GM12864 (cell line): ENCODE measurements around the gene RBM6.
"Not testable (repeated sequence)": the region's sequence is repeated elsewhere in the genome, so short reads cannot be mapped to it uniquely, and the experiment has no call there.

Source experiments
- DNase-seq: peaks from one replicate; pipeline ENCODE4 v3.0.0-alpha.2; 2011; ENCODE audit warnings: low read depth
- H3K4me3 ChIP-seq: 2 replicates; pipeline ENCODE4 v1.5.1; 2011; ENCODE audit warnings: mild to moderate bottlenecking, low read depth, low read length, control low read depth
- CTCF ChIP-seq: IDR thresholded peaks from 2 replicates; pipeline ENCODE4 v1.5.1; 2011; ENCODE audit warnings: low read depth, mild to moderate bottlenecking, moderate library complexity, low read length, control low read depth, inconsistent platforms; ENCODE audit errors: missing control alignments

The RBM6 gene

GRCh38 chr3:50003216-50003615 lies 63.3 kb downstream of the RBM6 start:
- no peak for TF ChIP-seq CTCF
- DNase-seq: no peak
- no peak overlapping the region for H3K4me3 ChIP-seq

DNA sequence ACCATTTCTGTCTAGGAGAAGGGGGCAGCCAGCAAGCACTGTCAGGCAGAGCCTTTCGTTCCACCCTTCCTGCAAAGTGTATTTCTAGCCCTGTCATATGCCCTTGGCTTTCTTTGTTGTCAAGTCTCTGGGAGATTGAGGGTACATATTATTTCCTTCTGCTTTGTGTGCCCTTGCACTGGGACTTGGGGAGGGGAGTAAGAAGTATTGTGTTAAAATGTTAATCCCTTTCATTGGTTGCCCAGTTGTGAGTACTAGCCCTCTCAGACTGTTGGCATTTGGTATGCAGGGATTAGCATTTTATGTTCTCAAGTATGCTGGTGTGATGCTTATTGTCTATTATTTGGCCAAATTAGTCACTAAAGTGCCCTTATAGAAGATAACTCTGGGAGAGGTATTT lies 63.9 kb downstream of the RBM6 start:
- no peak overlapping the region for H3K4me3 ChIP-seq
- no peak for TF ChIP-seq CTCF
- DNase-seq: no peak

DNA sequence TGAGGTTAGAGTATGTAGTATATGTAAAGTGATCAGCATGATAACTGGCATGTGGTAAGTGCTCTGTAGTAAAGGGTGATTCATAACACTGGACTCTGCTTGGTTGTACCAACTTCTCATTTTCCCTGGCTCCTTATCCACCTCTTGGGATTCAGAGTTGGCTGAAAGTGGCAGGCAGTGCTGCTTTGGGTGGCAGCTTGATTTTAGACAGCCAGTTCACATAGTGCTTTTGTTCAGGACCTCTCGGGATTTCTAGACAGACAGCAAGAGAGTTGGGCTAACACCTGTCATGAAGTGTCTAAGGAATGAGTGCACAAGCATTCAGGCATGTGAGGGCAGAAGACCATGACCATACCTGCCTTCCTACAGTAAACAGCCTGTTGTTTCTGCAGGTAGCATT lies 69.0 kb downstream of the RBM6 start:
- H3K4me3 ChIP-seq: no peak overlapping the region
- DNase-seq: no peak
- no peak for TF ChIP-seq CTCF

DNA sequence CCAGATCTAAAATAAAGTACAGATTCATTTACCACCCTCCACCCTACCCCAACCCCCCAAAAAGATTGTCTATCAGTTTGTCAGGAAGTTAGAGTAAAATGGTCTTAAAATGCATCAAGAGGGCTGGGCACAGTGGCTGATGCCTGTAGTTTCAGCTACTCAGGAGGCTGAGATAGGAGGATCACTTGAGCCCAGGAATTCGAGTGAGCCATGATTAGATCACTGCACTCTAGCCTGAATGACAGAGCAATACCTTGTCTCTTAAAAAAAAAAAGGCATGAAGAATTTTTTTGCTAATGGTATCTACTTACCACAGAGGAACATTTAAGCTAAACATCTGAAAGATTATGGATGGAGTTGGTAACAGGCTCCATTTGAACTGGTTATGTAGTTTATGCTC lies 71.0 kb downstream of the RBM6 start:
- TF ChIP-seq CTCF: no peak
- no peak for DNase-seq
- H3K4me3 ChIP-seq: no peak overlapping the region

DNA sequence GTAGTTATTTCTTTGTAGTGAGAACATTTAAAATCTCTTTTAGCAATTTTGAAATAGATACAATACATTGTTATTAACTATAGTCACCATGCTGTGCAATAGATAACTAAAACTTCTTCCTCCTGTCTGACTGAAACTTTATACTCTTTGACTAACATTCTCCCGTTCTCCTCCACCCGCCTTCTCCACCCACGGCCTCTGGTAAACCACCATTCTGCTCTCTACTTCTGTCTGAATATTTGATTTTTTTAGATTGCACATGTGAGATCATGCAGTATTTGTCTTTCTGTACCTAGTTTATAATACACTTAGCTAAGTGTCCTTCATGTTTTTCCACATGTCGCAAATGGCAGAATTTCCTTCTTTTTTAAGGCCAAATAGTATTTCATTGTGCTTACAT lies 76.0 kb downstream of the RBM6 start:
- no peak for TF ChIP-seq CTCF
- DNase-seq: no peak
- no peak overlapping the region for H3K4me3 ChIP-seq

DNA sequence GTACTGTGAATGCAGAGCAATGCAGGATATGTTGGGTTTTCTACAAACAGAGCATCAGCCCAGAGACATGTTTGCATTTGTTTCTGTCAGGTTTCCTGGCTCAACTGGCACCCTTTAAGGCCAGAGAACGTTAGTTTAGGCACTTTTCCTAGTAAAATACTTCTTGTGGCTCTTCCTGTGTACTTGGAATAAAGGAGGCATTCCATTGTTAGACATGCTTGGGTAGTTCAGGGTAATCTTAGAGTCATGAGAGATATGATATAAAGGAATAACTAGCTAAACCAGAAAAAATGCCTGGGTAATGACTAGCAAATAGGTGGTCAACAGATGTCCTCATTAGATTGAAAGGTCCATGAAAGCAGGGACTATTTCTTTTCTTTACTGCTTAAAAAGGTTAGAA lies 88.4 kb downstream of the RBM6 start:
- H3K4me3 ChIP-seq: no peak overlapping the region
- no peak for TF ChIP-seq CTCF
- DNase-seq: no peak

DNA sequence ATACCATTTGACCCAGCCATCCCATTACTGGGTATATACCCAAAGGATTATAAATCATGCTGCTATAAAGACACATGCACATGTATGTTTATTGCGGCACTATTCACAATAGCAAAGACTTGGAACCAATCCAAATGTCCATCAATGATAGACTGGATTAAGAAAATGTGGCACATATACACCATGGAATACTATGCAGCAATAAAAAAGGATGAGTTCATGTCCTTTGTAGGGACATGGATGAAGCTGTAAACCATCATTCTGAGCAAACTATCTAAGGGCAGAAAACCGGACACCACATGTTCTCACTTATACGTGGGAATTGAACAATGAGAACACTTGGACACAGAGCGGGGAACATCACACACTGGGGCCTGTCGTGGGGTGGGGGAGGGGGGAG lies 91.3 kb downstream of the RBM6 start:
- not testable (repeated sequence) for DNase-seq, H3K4me3 ChIP-seq

DNA sequence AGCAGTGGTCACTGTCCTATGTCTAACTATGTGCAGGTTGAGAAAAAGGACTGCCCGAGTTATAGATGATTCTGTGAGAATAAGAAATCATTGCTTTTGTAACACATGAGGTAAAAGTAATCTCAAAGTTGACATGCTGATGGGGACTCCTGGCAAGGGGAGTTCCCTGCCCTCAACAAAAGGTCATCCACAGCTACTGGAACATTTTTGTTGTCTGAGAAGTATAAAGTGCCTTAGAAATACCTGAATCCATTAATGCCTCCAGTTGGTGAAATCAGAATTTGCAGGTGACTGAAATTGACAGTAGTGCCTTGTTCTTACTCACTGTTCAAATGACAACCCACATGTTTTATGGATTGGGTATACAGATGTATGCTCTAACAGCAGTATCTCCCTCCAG lies 105.0 kb downstream of the RBM6 start:
- TF ChIP-seq CTCF: no peak
- no peak for DNase-seq
- no peak overlapping the region for H3K4me3 ChIP-seq
